Peyer's patch (tissue), 4 donors: Measurements from ENCODE around the gene IRS1.

Source experiments
- CTCF ChIP-seq, 6 experiments: fragments of 450-650 bp in 4 of 6; fragments of 200-600 bp in 2 of 6; sonication (generic) in 1 of 6; IDR thresholded peaks; one replicate each; pipeline ENCODE4 v1.5.1; 2017 to 2019; ENCODE audit warnings: antibody characterized with exemption in 6 of 6, mild to moderate bottlenecking in 3 of 6, moderate library complexity in 1 of 6
- POLR2A ChIP-seq, 2 donors: fragments of 450-650 bp; IDR thresholded peaks; one replicate each; pipeline ENCODE4 v1.5.1; 2017; ENCODE audit warnings: antibody characterized with exemption in 2 of 2, mild to moderate bottlenecking in 2 of 2, moderate library complexity in 2 of 2

DNA sequence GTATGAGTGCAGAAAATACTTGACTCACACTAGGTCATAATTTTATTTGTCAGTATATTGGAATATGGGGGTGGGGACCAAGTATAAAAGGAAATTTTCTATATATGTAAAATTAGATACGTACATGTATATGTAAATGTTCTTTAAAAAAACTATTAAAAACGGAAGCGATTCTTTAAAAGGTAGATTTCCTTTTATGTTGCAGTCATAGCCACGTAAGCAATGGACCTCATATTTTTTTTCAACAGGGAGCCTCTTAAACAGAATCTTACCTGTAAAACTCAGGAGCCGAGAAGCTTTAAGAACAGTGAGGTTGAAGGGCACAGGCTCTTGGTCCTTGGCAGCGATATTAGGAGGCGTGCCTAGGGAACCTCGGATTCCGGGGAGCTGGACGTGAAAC is 39.5 kb upstream of the IRS1 start:
- TF ChIP-seq CTCF (IDR thresholded peaks at IDR 0.05) (no peak), POLR2A (IDR thresholded peaks at IDR 0.05) (no peak)
